HG03045 (cell line): ENCODE data around the gene LEF1.

Experiments used
- ATAC-seq: cut with Tn5 transposase; IDR thresholded peaks from one replicate; pipeline ENCODE4 v1.9.1; 2021; ENCODE audit warnings: mild to moderate bottlenecking, moderate library complexity; ENCODE audit not compliant: unreplicated experiment

The LEF1 gene

DNA sequence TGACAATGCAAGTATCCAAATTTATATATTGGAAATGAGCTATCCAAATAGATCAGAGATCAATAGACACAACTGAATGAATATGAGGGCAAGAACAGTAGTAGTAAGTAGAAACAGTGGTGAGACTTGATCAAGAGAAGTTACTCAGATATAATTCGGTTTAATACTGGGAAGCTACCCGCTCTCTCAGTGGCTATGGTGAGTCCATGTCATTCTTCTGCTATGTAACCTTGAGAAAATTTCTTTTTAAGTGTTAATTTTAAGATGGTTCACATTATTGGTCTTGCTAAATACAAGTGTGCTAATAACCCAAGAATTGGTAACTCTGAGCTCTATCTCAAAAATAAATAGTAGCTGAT is 53.6 kb downstream of the LEF1 start:
- no peak for ATAC-seq

DNA sequence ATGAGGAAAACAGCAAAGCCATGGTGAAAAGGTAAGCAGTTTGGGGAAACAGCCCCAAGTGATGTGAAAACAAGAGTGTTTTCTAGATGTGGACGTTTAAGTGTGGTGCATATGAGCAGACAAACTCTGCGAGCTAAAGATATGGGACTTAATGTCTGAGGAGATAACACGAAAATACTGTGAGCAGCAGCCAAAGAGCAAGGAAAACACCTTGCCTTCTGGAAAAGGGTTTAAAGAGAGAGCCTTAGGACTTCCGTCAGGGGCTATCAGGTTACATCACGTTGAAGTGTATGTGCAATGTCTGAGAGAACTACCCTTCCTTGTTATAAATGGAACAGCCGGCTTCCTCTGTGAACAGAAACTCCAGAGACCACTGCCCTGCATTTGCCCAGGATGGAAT is 54.2 kb downstream of the LEF1 start:
- no peak for ATAC-seq

DNA sequence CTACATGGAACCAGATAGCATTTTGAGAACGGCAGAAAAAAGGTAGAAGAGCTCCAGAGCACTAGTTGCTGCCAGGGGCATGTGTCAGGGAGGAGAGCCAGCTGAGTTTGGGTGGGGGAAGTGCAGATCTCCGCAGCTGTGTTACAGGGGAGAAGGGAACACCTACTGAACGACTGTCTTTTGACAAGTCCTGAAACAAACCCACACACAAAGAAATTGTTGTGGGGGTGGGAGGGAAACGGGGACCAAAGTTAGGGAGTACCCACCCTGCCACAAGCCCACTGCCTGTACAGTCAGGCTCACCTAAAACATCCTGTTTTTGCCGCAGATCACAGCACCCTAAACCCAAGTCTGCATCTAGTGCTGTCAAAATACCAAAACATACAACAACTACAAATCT is 55.5 kb downstream of the LEF1 start:
- peak; percentile 35 for ATAC-seq

DNA sequence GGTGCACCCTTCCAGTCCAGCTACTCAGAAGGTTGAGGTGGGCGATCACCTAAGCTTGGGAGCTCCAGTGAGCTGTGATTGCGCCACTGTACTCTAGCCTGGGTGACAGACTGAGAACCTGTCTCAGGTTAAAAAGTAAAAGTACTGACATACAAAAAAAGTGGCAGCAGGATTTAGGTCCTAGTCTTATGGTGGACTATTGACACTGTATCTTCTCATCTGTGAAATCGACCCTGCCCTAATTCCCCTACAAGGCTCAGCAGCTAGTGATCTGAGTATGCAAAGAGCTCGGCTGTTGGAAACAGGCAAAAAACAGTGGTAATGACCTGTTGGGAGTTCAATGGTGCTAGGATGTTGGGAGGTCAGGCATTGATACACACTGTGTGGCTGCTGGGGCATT is 57.0 kb downstream of the LEF1 start:
- ATAC-seq, result no peak

DNA sequence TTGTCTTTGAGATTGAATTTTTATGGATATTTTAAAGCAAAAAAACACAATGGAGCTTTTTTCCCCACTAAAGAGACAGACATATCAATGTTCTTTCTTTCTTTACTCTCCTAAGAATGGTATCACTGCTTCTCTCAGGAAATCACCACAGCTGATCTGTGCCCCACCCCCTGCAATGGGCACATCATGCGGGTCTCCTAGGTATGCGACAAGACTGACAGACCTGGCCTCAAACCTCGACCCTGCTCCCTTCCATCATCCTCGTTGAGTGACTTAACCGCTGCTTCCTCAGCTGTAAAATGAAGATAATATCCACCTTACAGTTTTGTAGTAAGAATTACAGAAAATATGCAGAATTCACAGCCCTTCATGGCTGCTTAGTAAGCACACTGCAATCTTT is 58.3 kb downstream of the LEF1 start:
- ATAC-seq, result no peak

DNA sequence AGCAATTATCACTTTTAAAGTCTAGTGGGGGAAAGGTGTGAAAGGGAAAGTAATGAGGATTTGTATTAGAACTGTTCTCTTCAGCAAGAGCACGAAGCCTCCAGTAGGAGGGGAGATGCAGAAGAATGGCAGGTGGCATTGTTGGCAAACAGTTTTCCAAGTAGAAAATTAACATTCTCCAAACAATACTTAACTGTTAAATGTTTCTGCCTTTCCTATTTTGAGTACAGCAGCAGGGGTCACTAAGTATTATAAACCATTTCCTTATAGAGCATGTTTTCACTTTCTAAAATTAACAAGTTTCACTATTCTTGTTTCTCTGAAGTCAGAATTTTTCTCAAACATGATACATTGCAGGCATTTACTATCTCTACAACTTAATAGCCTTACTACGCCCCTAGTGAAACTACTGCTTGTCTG is 58.7 kb downstream of the LEF1 start:
- ATAC-seq, result peak; percentile 66

DNA sequence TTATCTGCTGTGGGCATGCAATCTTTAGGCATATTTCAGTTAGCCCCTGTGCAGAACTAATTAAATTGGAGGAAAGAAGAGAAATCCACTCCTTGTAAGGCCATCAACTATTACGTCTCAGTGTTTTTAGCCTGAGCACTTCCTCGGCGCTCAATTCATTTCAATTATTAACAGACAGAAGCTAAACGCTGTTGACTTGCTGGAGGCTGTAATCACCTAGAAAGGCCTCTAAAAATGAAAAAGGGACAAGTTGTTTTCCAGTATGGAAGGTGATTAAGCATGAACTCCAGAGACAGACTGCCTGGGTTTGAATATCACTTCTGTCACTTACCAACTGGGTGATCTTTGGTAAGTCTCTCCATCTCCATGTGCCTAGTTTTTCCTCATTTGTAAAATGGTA is 59.6 kb downstream of the LEF1 start:
- ATAC-seq, result no peak

DNA sequence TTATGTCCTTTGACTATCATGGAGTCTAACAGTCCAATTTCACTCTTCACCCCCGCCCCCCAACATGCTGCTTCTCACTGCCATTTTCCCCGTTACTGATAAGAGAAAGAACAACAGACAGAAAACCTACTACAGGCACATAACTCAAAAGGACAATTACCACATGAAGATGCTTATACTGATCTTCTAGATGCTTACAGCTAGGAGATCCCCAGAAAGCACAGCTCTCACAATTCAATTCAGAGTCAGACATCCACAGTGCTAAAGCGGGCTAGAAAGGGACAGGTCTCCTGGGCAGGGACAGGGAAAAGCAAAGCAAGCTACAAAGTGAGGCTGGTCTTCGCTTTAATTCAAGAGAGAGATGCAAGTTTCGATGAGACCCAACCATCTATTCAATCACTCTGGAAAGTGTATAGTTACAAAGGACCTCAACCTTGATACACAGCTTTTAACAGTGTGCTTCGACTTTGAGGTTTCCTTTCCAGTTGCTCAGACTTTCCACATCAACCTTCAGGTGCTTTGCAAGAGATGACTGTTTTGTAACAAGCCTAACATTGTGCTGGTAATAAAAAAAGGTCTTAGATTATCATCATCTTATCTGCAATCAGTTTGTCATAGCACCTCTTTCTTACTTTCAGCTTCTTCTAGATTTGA is 60.9 kb downstream of the LEF1 start:
- no peak for ATAC-seq

DNA sequence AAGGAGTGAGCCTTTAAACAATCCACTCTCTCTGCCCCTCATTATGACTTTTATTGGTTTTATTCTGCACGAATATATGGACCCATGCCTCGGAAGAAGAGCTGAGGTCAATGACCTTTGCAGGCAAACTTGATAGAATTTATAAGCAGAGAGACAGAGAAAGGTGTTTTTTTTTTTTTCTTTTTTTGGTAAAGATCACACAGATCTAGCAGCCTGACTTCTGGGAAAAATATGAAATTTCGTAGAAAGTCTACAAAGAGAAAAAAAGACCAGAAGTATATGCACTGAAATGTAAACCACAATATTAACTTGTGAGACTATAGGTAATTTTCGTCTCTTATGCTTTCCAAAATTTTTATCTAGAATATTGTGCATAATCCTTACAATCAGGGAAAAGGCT is 61.6 kb downstream of the LEF1 start:
- ATAC-seq, result no peak

DNA sequence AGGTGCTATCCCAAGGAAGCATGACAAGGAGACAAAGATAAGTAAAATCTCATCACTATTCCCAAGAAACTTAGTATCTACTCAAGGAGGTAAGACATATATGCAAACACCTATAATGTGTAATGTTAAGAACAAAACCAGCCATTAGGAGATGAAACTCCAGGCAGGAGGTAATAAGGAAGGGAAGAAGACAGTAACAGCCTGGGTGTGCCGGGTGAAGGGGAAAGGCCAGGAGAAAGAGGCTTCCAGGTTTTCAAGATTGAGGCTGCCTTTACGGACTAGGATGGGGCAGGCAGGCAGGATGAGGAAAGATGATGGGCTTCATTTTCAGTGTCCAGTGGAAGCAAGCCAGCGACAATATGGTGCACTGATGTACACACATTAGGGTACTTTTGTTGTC is 62.5 kb downstream of the LEF1 start:
- no peak for ATAC-seq

DNA sequence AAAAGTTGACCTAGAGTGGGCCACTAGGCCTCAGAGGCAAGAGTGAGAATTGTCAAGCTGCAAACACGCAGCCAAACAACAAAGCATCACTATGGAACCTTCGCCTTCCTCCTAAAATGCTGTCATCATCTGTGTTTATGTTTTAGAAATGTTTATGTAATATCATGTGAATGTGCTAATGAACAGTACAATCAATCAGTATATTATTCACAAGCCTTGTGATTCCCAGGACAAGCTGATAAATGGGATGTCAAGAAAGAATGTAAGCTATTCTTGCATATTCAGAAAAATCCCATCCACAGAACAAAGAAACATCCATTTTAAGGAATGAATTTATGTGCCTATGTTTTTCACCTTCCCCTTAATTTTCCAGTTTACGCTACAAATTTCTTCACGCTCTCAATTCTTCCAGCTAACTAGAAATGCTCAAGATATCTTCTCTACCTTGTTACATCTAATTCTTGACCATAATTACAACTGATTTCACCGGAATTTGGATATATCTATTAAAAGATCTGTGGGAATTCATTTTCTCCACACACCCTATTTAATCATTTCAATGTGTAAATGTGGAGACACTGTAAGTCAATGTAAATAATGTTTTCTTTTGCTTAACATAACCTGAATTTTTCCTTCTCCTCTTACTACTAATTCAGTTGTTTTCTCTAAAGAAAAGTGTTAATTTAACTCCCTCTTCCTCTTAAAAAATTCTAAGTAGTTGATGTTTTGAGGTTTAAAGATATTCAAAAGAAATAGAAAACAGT is 65.5 kb downstream of the LEF1 start:
- ATAC-seq, result no peak

DNA sequence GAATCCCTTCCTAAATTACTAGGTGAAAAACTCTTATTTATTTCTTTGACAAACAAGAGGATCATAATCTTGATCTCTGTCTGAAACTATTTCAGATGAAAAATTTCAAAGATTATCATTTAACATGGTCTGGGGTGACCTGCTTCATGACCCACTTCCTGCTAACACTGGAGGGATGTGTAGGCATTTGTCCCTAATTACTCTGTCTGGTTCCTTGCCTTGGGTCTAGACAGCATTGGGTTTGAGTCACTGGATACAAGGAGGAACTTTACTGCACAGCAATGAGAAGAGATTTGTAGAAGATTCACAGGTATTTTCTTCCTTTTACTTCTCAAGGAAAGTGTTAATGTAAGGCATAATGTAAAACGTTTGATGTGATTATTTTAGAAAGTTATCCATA is 67.9 kb downstream of the LEF1 start:
- ATAC-seq, result no peak

DNA sequence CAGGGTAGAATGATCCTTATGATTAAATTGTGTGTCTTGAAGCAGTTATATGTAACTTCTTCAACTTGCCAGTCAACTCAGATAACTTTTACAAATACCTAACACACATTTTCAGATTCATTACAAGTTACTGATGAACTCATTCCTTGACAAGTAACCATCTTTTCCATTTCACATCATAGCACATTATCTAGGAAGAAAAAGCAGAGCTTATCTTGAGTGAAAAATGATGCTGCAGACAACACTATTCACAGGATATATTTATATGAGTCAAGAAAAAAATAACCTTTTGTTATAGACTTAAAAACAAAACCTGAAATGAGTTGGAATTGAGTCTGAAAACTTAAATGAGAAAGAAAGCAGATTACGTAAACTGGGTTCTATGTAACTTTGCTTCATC is 68.9 kb downstream of the LEF1 start:
- ATAC-seq, result no peak

DNA sequence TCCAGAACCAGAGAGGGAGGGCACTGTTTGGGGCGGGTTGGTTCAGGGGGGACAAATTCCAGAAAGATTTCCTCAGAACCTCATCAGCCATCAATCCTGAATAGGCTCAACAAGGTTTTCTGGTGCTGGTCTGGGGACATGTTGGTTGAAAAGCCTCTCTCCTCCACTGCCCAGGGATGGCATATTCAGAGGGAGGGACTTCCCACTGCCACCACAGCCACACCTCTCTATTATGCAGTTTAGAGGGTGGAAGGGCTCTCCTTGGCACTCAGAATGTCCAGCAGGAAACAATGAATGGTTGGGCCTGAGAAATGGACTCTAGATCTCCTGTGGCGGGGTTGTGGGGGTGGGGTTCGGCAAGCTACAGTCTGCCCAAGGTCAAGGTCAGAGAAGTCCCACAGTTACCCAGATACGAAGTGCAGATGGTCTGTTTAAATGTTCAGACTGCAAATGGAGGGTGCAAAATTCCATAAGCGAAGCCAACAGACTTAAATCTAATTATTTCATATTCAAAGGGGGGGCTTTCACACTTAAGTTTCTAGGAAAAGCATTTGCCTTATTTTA is 70.7 kb downstream of the LEF1 start:
- no peak for ATAC-seq

DNA sequence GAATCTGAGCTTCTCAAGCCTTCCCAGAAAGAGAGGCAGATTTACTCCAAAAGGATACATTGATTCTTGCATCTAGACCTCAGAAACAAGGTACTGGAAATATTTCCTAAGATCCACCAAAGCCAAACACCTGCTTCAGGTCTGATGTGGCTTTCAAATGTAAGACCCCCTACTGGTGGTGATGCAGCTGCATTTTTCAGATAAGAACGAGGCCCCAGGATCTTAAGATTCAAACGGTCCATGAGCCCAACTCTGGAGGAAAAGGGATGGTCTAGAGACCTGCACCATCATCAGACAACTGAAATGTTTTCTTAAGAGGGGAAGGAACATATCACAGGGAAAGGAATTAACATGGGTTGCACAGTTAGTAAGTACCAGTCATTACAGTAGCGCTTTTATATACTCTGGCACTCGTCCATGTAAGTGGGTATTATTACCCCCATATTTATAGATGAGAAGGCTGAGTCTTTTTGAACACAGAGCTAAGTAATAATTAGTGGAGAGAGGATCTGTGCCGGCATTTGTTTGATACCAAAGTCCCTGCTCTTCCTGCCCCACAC is 73.7 kb downstream of the LEF1 start:
- ATAC-seq, result no peak

DNA sequence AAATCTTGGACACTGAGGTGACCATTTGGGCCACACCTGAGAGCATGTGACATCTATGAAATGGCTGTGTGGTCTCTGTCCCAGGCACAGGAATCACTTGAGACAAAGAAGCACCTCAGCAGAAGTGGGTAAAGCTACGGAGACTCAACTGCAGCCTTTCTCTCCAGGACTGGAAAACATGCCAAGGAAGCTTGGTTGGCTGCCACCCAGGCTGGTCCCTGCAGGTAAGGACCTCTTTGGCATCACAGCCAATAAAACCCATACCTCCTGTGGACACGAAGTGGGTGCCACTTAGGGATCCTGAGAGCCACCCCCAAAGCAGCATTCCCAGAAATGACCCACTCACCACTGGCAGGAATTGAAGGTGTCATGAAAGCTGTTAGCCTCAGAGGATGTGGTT is 74.6 kb downstream of the LEF1 start:
- no peak for ATAC-seq

DNA sequence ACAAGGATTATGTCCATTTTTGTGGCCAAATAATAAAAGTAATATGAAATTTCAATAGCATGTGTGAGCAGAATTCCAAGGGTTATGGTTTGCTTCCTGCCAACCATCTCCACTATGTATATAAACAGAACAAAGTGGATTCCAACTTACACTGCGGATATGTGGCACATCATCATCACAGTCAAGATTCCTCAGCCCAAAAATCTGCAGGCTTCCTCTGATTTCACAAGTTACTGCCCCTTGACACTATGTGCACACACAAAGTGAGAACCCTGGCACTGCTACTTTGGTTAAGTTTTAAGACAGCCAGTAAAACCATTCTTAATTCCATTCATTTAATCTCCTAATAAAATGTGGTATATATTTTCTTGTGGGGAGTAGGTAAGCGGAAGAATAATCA is 76.4 kb downstream of the LEF1 start:
- ATAC-seq, result no peak

DNA sequence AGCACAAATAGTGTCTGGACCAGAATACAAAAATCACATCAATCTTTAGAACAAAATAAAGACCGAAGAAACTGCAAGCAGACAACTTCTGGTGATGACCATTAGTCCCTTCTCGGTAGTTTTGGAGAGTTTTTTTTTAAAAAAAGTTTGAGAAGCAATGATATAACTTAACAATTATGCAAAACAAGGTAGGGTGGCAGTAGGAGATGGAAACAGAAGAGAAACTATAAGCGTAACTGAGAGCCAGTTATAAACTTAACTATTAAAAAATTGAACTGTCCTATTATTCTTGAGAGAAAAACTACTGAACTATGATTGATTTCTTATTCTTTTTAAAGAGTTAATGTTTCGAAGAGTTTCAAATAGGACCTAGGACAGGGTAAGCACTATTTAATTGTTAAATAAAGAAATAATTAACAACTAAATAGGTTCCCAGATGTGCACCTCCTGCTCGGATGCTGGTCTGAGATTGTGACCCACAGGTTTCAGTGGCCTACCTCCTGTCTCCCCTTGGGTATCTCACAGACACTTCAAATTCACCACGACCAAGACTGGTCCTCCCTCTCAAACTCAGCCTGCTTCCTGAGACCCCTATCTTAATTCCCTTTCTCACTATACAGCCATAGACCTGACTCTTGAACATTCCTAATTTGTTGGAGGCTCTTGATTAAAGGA is 81.3 kb downstream of the LEF1 start:
- ATAC-seq, result no peak

DNA sequence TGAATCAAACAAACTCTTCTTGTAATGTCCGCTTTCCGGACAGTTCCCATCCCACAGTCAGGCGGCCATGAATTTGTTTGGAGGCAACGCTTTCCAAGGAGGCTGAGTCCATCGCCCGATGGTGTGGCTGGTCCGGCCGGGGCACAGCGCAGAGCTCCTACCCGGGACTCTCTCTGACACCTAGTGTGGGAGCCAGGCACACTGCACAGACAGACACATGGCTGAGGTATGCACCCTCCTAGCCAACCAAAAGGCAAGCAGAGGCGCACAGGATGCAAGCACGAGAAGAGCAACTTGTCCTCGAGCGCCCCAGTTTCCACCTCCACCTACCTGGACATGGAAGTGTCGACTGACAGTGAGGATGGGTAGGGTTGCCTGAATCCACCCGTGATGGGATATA is 87.5 kb downstream of the LEF1 start:
- ATAC-seq, result no peak

DNA sequence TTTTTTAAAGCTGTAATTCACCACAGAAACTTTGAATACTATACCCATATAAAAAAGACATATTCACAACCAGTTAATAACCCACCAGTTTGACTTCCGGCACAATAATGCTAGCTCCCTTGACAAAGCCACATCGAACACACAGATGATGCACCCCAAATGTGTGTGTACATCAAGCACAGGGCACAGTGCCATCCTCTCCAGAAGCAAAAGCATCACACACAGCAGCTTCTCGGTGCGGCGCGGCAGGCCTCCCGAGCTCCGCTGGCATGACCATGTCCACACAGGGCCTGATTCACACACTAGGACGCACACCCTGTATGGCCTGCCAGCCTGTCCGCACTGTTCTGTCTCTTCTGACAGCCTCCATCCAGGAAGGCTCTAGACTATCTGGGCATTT is 88.0 kb downstream of the LEF1 start:
- ATAC-seq, result no peak

DNA sequence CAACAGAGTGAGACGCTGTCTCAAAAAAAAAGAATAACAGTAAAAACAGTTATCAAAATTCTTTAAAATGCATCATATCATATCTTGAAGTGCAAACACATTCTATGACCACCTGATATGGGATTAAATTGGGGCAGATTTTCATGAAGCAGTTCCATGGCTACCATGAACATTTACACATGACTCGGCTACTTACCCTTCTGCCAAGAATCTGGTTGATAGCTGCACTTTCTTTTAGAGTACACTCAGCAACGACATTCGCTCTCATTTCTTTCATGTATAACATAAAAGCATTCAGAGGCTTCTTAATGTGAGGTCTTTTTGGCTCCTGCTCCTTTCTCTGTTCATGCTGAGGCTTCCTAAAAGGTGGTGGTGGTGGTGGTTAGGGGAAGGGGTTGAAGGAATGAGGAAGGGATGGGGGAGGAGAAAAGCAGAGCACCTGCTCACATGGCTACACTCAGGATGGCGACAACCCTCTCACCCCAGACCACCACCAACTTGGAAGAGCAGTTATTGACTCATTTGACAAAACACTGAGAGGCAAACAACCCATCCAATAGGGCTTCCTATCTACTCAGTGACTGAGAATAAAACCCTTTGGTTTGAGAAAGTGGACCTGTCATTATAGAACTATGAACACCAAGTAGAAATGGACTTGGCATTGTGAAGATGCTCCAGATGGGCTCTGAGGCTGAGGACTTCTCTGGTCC is 90.6 kb downstream of the LEF1 start:
- ATAC-seq, result no peak
